ENCODE results near the gene PKHD1.

Gene PKHD1

DNA sequence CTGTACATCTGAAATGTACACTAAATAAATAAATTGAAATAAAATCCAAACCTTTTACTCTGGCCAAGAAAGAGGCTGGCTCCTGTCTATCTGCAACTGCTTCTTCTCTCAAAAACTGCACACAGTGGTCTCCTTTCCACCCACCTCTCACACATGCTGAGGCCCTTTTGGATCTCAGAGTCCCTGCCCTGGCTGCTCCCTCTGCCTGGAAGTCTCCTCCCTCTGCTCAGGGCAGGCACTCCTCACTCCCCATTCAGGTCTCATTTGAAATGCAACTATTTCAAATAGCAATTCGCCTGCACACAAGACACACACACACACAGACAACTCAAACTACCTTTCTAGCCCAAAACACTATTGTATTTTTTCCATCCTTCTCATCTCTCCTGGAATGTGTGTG is 348.8 kb downstream of the PKHD1 start:
- Histone ChIP-seq H3K36me3 (ENCODE audit: control insufficient read depth, insufficient read depth, low read length) (no peaks in the 10 kb centered on the region), H3K27me3 (ENCODE audit: control insufficient read depth, insufficient read depth, low read length) (no peaks in the 10 kb centered on the region), H3K27ac (ENCODE audit: low read depth, low read length) (no peak overlapping the region), H3K9ac (ENCODE audit: low read length) (no peak overlapping the region), H3K9me3 (ENCODE audit: control insufficient read depth, insufficient read depth, low read depth, low read length) (no peaks in the 10 kb centered on the region), H3K4me1 (ENCODE audit: control insufficient read depth, insufficient read depth, low read length) (peaks cover under 1% of the 10 kb centered on the region; the same call in 1 of the 2 replicates), H3K4me3 (ENCODE audit: low read depth, low read length) (no peak overlapping the region)

DNA sequence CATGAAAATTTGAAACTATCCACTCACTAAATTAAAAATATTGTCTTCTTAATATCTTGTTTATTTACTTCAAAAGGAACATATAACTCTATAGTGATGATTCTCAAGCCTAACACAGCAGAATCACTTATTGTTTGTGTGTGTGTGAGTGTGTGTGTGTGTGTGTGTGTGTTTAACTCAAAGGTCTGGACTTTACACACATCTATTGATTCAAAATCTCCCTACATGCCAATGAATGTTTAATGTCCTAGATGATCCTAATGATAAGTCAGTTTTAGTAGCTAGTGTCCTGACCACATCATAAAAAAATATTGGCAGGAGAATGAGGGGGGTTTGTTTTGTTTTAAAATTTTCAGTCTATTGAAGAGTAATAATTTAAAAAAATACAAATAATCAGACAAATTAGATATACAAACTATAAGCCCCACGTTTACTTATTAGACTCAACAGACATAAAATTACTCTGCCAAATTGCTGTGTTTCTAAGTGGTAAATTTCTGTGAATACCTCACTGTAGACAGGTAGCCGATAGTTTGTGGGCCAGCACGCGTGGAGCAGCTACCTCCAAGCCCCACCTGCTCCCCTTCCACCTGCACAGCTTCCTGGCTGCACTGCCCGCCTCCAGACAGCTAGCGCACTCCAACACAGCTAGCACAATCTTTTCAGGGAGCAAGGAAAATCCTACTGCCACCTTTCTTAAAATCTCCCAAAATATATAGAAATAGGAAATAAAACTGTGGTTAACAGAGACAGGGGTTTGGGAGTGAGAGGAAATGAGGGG is 349.6 kb downstream of the PKHD1 start:
- H3K9ac ChIP-seq (ENCODE audit: low read length): no peak overlapping the region
- H3K4me1 ChIP-seq (ENCODE audit: control insufficient read depth, insufficient read depth, low read length): no peaks in the 10 kb centered on the region
- H3K4me3 ChIP-seq (ENCODE audit: low read depth, low read length): no peak overlapping the region
- no peaks in the 10 kb centered on the region for H3K27me3 ChIP-seq (ENCODE audit: control insufficient read depth, insufficient read depth, low read length)
- no peak overlapping the region for H3K27ac ChIP-seq (ENCODE audit: low read depth, low read length)
- no peaks in the 10 kb centered on the region for H3K36me3 ChIP-seq (ENCODE audit: control insufficient read depth, insufficient read depth, low read length)
- no peaks in the 10 kb centered on the region for H3K9me3 ChIP-seq (ENCODE audit: control insufficient read depth, insufficient read depth, low read depth, low read length)

DNA sequence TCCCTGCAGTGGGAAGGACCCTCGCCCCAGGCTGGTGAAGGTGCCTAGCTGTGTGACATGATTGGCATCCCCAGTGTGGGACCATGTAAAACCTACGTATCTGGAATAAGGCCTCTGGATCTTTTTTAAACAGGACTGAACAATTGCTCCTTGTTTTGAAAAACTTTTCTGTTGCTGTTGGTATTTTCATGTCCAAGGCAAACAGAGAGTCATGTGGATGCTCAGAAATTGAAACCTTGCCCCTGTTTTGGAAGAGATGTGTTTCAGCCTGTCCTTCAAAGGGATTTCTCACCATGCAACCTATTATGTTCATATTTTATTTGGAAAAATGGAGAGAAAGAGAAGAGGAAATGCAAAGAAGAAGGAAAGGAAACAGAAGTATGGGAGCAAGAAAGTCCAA is 362.3 kb downstream of the PKHD1 start:
- Histone ChIP-seq H3K9ac (ENCODE audit: low read length) (no peak overlapping the region), H3K27me3 (ENCODE audit: control insufficient read depth, insufficient read depth, low read length) (no peaks in the 10 kb centered on the region), H3K27ac (ENCODE audit: low read depth, low read length) (no peak overlapping the region), H3K4me3 (ENCODE audit: low read depth, low read length) (no peak overlapping the region), H3K36me3 (ENCODE audit: control insufficient read depth, insufficient read depth, low read length) (no peaks in the 10 kb centered on the region), H3K9me3 (ENCODE audit: control insufficient read depth, insufficient read depth, low read depth, low read length) (no peaks in the 10 kb centered on the region), H3K4me1 (ENCODE audit: control insufficient read depth, insufficient read depth, low read length) (no peaks in the 10 kb centered on the region)

GRCh38 chr6:51720327-51720726 is 367.1 kb downstream of the PKHD1 start:
- Histone ChIP-seq H3K27ac (ENCODE audit: low read depth, low read length) (no peak overlapping the region), H3K36me3 (ENCODE audit: control insufficient read depth, insufficient read depth, low read length) (no peaks in the 10 kb centered on the region), H3K9me3 (ENCODE audit: control insufficient read depth, insufficient read depth, low read depth, low read length) (no peaks in the 10 kb centered on the region), H3K27me3 (ENCODE audit: control insufficient read depth, insufficient read depth, low read length) (no peaks in the 10 kb centered on the region), H3K9ac (ENCODE audit: low read length) (no peak overlapping the region), H3K4me1 (ENCODE audit: control insufficient read depth, insufficient read depth, low read length) (no peaks in the 10 kb centered on the region), H3K4me3 (ENCODE audit: low read depth, low read length) (no peak overlapping the region)

DNA sequence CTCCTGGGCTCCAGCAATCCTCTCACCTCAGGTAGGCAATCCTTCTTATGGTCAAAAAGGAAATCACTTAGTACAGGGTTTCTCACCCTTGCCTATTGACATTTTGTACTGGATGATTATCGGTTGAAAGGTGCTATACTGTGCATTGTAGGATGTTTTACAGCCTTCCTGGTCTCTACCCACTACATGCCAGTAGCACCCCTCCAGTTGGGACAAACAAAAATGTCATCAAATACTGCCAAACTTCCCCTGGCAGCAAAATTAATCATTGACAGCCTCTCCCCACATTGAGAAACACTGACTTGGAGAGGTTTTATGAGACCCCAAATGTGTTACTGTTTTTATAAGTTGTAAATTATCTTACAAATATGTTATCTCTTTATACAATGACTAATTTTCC is 368.1 kb downstream of the PKHD1 start:
- H3K36me3 ChIP-seq (ENCODE audit: control insufficient read depth, insufficient read depth, low read length): no peaks in the 10 kb centered on the region
- no peak overlapping the region for H3K27ac ChIP-seq (ENCODE audit: low read depth, low read length)
- no peak overlapping the region for H3K4me3 ChIP-seq (ENCODE audit: low read depth, low read length)
- H3K27me3 ChIP-seq (ENCODE audit: control insufficient read depth, insufficient read depth, low read length): no peaks in the 10 kb centered on the region
- H3K9ac ChIP-seq (ENCODE audit: low read length): no peak overlapping the region
- no peaks in the 10 kb centered on the region for H3K4me1 ChIP-seq (ENCODE audit: control insufficient read depth, insufficient read depth, low read length)
- H3K9me3 ChIP-seq (ENCODE audit: control insufficient read depth, insufficient read depth, low read depth, low read length): no peaks in the 10 kb centered on the region

- Histone ChIP-seq H3K36me3 (ENCODE audit: control insufficient read depth, insufficient read depth, low read length) (no peaks in the 10 kb centered on the region), H3K27me3 (ENCODE audit: control insufficient read depth, insufficient read depth, low read length) (no peaks in the 10 kb centered on the region), H3K4me3 (ENCODE audit: low read depth, low read length) (no peak overlapping the region), H3K4me1 (ENCODE audit: control insufficient read depth, insufficient read depth, low read length) (no peaks in the 10 kb centered on the region), H3K9ac (ENCODE audit: low read length) (no peak overlapping the region), H3K9me3 (ENCODE audit: control insufficient read depth, insufficient read depth, low read depth, low read length) (no peaks in the 10 kb centered on the region), H3K27ac (ENCODE audit: low read depth, low read length) (no peak overlapping the region)
Observed at GRCh38 chr6:51718533-51718932, 368.9 kb downstream of the PKHD1 start.

DNA sequence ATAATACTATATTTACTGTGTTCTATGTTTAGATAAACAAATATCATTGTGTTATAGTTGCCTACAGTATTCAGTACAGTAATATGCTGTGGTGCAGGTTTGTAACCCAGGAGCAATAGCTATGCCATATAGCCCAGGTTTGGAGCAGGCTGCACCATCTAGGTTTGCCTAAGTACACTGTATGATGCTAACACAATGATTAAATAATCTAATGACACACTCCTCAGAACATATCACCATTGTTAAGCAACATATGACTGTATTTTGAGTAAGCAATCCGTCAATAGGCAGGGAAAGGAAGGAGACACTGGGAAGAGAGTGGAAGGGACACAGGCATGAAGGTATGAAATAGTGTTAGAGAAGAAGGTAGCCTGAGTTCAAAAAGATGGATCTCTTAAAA is 369.9 kb downstream of the PKHD1 start:
- Histone ChIP-seq H3K9me3 (ENCODE audit: control insufficient read depth, insufficient read depth, low read depth, low read length) (no peaks in the 10 kb centered on the region), H3K36me3 (ENCODE audit: control insufficient read depth, insufficient read depth, low read length) (no peaks in the 10 kb centered on the region), H3K4me1 (ENCODE audit: control insufficient read depth, insufficient read depth, low read length) (no peaks in the 10 kb centered on the region), H3K4me3 (ENCODE audit: low read depth, low read length) (no peak overlapping the region), H3K27me3 (ENCODE audit: control insufficient read depth, insufficient read depth, low read length) (no peaks in the 10 kb centered on the region), H3K9ac (ENCODE audit: low read length) (no peak overlapping the region), H3K27ac (ENCODE audit: low read depth, low read length) (no peak overlapping the region)

- Histone ChIP-seq H3K27ac (ENCODE audit: low read depth, low read length) (no peak overlapping the region), H3K36me3 (ENCODE audit: control insufficient read depth, insufficient read depth, low read length) (no peaks in the 10 kb centered on the region), H3K9me3 (ENCODE audit: control insufficient read depth, insufficient read depth, low read depth, low read length) (no peaks in the 10 kb centered on the region), H3K4me1 (ENCODE audit: control insufficient read depth, insufficient read depth, low read length) (no peaks in the 10 kb centered on the region), H3K9ac (ENCODE audit: low read length) (no peak overlapping the region), H3K27me3 (ENCODE audit: control insufficient read depth, insufficient read depth, low read length) (no peaks in the 10 kb centered on the region), H3K4me3 (ENCODE audit: low read depth, low read length) (no peak overlapping the region)
Observed at GRCh38 chr6:51711876-51712275, 375.5 kb downstream of the PKHD1 start.

- Histone ChIP-seq H3K4me1 (ENCODE audit: control insufficient read depth, insufficient read depth, low read length) (no peaks in the 10 kb centered on the region), H3K9me3 (ENCODE audit: control insufficient read depth, insufficient read depth, low read depth, low read length) (no peaks in the 10 kb centered on the region), H3K27me3 (ENCODE audit: control insufficient read depth, insufficient read depth, low read length) (no peaks in the 10 kb centered on the region), H3K27ac (ENCODE audit: low read depth, low read length) (no peak overlapping the region), H3K4me3 (ENCODE audit: low read depth, low read length) (no peak overlapping the region), H3K9ac (ENCODE audit: low read length) (no peak overlapping the region), H3K36me3 (ENCODE audit: control insufficient read depth, insufficient read depth, low read length) (no peaks in the 10 kb centered on the region)
Observed at GRCh38 chr6:51706086-51706485, 381.3 kb downstream of the PKHD1 start.

DNA sequence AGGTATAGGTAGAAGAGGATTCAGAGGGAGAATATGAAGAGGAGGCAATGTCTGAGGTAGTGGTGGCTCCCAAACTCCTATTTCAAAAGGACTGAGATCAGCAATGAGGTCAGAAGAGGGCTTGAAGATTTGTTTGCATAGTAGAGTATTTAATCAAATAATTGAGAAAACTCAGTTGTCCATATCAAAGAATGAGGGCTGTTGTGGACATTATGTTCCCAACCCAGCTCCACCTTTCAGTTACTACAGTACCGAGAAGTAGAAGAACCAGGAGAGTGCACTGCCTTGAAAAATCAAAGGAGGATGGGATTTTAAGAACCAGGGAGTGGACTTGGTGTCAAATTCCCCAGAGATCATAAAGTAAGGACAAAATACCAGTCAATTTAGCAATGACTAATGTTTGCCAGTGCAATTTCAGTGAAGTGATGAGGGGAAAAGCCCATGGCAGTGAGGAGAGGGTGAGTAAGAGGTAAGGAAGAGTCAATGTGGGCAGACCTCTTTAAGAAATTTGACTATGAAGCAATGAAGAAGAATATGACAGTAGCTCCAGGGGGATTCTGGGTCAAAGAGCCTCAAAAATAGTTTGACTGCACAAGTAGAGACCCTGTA is 382.4 kb downstream of the PKHD1 start:
- Histone ChIP-seq H3K9ac (ENCODE audit: low read length) (no peak overlapping the region), H3K4me3 (ENCODE audit: low read depth, low read length) (no peak overlapping the region), H3K27me3 (ENCODE audit: control insufficient read depth, insufficient read depth, low read length) (no peaks in the 10 kb centered on the region), H3K4me1 (ENCODE audit: control insufficient read depth, insufficient read depth, low read length) (no peaks in the 10 kb centered on the region), H3K36me3 (ENCODE audit: control insufficient read depth, insufficient read depth, low read length) (no peaks in the 10 kb centered on the region), H3K27ac (ENCODE audit: low read depth, low read length) (no peak overlapping the region), H3K9me3 (ENCODE audit: control insufficient read depth, insufficient read depth, low read depth, low read length) (no peaks in the 10 kb centered on the region)

- H3K36me3 ChIP-seq (ENCODE audit: control insufficient read depth, insufficient read depth, low read length): no peaks in the 10 kb centered on the region
- H3K9me3 ChIP-seq (ENCODE audit: control insufficient read depth, insufficient read depth, low read depth, low read length): no peaks in the 10 kb centered on the region
- H3K9ac ChIP-seq (ENCODE audit: low read length): no peak overlapping the region
- no peak overlapping the region for H3K4me3 ChIP-seq (ENCODE audit: low read depth, low read length)
- no peaks in the 10 kb centered on the region for H3K27me3 ChIP-seq (ENCODE audit: control insufficient read depth, insufficient read depth, low read length)
- H3K4me1 ChIP-seq (ENCODE audit: control insufficient read depth, insufficient read depth, low read length): no peaks in the 10 kb centered on the region
- H3K27ac ChIP-seq (ENCODE audit: low read depth, low read length): no peak overlapping the region
Observed at GRCh38 chr6:51702851-51703250, 384.6 kb downstream of the PKHD1 start.

Data from HUES6 (cell line).